ENCODE results near the gene GLTP. TPM values are rescaled to one million over a fixed set of nuclear protein-coding genes. Genes with fewer than 3 reads are reported as not detected.

Gene GLTP
- total RNA-seq, 1 donor from 2014 or later, result 210 TPM

GRCh38 chr12:109847142-109847735 is 33.1 kb downstream of the GLTP start:
- TF ChIP-seq CTCF (IDR thresholded peaks at IDR 0.05; ENCODE audit: insufficient read depth, low read length, severe bottlenecking), result no peak
- Histone ChIP-seq H3K27me3 (ENCODE audit: control insufficient read depth, insufficient read depth, low read length) (no peaks in the 10 kb centered on the region), H3K4me3 (ENCODE audit: low read depth, low read length) (no peak overlapping the region), H3K36me3 (ENCODE audit: control insufficient read depth, insufficient read depth, low read length) (peaks cover 2% of the 10 kb centered on the region)
- DNase-seq (ENCODE audit: low read depth) (no peak), FAIRE-seq (no peak)

- Histone ChIP-seq H3K27me3 (ENCODE audit: control insufficient read depth, insufficient read depth, low read length) (no peaks in the 10 kb centered on the region), H3K4me3 (ENCODE audit: low read depth, low read length) (no peak overlapping the region), H3K36me3 (ENCODE audit: control insufficient read depth, insufficient read depth, low read length) (no peaks in the 10 kb centered on the region)
- no peak for TF ChIP-seq CTCF (IDR thresholded peaks at IDR 0.05; ENCODE audit: insufficient read depth, low read length, severe bottlenecking)
- FAIRE-seq (no peak), DNase-seq (ENCODE audit: low read depth) (no peak)
These were observed 34.5 kb downstream of the GLTP start for GRCh38 chr12:109845824-109846205.

GRCh38 chr12:109844983-109845823 is 35.1 kb downstream of the GLTP start:
- FAIRE-seq, result no peak

GRCh38 chr12:109844091-109844490 is 36.2 kb downstream of the GLTP start:
- Histone ChIP-seq H3K36me3 (ENCODE audit: control insufficient read depth, insufficient read depth, low read length) (no peaks in the 10 kb centered on the region), H3K27me3 (ENCODE audit: control insufficient read depth, insufficient read depth, low read length) (no peaks in the 10 kb centered on the region), H3K4me3 (ENCODE audit: low read depth, low read length) (no peak overlapping the region)
- no peak for FAIRE-seq
- TF ChIP-seq CTCF (IDR thresholded peaks at IDR 0.05; ENCODE audit: insufficient read depth, low read length, severe bottlenecking), result no peak
- no peak for DNase-seq (ENCODE audit: low read depth)

More at GRCh38 chr12:109844983-109845823, 35.1 kb downstream of the GLTP start:
- Histone ChIP-seq H3K36me3 (ENCODE audit: control insufficient read depth, insufficient read depth, low read length) (no peaks in the 10 kb centered on the region), H3K27me3 (ENCODE audit: control insufficient read depth, insufficient read depth, low read length) (no peaks in the 10 kb centered on the region), H3K4me3 (ENCODE audit: low read depth, low read length) (no peak overlapping the region)
- peak; percentile 99 for TF ChIP-seq CTCF (IDR thresholded peaks at IDR 0.05; ENCODE audit: insufficient read depth, low read length, severe bottlenecking)
- DNase-seq (ENCODE audit: low read depth), result peak; percentile 72

- FAIRE-seq (no peak), DNase-seq (ENCODE audit: low read depth) (no peak)
- Histone ChIP-seq H3K4me3 (ENCODE audit: low read depth, low read length) (no peak overlapping the region), H3K27me3 (ENCODE audit: control insufficient read depth, insufficient read depth, low read length) (no peaks in the 10 kb centered on the region), H3K36me3 (ENCODE audit: control insufficient read depth, insufficient read depth, low read length) (no peaks in the 10 kb centered on the region)
- TF ChIP-seq CTCF (IDR thresholded peaks at IDR 0.05; ENCODE audit: insufficient read depth, low read length, severe bottlenecking), result no peak
These were observed 38.3 kb downstream of the GLTP start for GRCh38 chr12:109842021-109842420.

Measured in bronchial epithelial cell (primary cell).